Testis (tissue), 3 donors: ENCODE measurements around the gene FGF5. TPM values are rescaled to one million over a fixed set of nuclear protein-coding genes. Genes with fewer than 3 reads are reported as not detected.

ENCODE experiments used
- DNase-seq: peaks from one replicate; pipeline ENCODE4 v3.0.0-alpha.2; 2019
- H3K27ac ChIP-seq, 2 donors: fragments of 200-600 bp; sonication (generic); one replicate each; pipeline ENCODE4 v1.5.1; 2019
- H3K27me3 ChIP-seq: fragments of 200-600 bp; sonication (generic); one replicate; pipeline ENCODE4 v1.5.1; 2019
- H3K36me3 ChIP-seq: fragments of 200-600 bp; sonication (generic); one replicate; pipeline ENCODE4 v1.5.1; 2017; ENCODE audit warnings: low read depth; ENCODE audit errors: missing control alignments
- H3K4me1 ChIP-seq: fragments of 200-600 bp; sonication (generic); one replicate; pipeline ENCODE4 v1.5.1; 2019
- H3K4me3 ChIP-seq, 2 donors: fragments of 200-600 bp; sonication (generic); one replicate each; pipeline ENCODE4 v1.5.1; 2017 to 2019
- H3K9me3 ChIP-seq: fragments of 200-600 bp; sonication (generic); one replicate; pipeline ENCODE4 v1.5.1; 2017
- POLR2A ChIP-seq: fragments of 450-650 bp; IDR thresholded peaks from one replicate; pipeline ENCODE4 v1.6.1; 2017; ENCODE audit warnings: antibody characterized with exemption, mild to moderate bottlenecking, moderate library complexity
- WGBS, 2 donors: methylation state at CpG; one replicate each; pipeline ENCODE4 v1.1.5; 2018; 5-methylcytosine and 5-hydroxymethylcytosine counted together
- intact Hi-C: fragments of 100-400 bp; cut with DNase I; formaldehyde crosslinking; loops from one replicate; pipeline ENCODE4 v1.15.1; 2023; ENCODE audit warnings: low total_unique reads
- polyA plus RNA-seq: library from polyadenylated mRNA; stranded (reverse); fragments of 350-450 nt; fragmentation: Illumina TruSeq; extraction: RNeasy Lipid Tissue Mini Kit (QIAGEN cat#74804); gene quantifications from one replicate; pipeline ENCODE4 v1.2.3, GENCODE V29; 2014; ENCODE audit warnings: low read depth, low replicate concordance; ENCODE audit not compliant: insufficient read depth
- total RNA-seq, 2 donors: library from RNA; depleted of rRNA; stranded (reverse); fragments of >200 nt; gene quantifications; one replicate each; pipeline ENCODE4 v1.2.3, GENCODE V29; 2016
- TF ChIP-seq, protein P1 (sequence below), 3 experiments: fragments of 450-650 bp in 2 of 3; fragments of 200-600 bp in 1 of 3; sonication (generic) in 1 of 3; IDR thresholded peaks; one replicate each; pipeline ENCODE4 v1.5.1; 2016 to 2019; ENCODE audit warnings: antibody characterized with exemption in 3 of 3, mild to moderate bottlenecking in 2 of 3, moderate library complexity in 1 of 3

Gene FGF5
- total and polyA plus RNA-seq, 3 donors from 2014 or later = not detected

DNA sequence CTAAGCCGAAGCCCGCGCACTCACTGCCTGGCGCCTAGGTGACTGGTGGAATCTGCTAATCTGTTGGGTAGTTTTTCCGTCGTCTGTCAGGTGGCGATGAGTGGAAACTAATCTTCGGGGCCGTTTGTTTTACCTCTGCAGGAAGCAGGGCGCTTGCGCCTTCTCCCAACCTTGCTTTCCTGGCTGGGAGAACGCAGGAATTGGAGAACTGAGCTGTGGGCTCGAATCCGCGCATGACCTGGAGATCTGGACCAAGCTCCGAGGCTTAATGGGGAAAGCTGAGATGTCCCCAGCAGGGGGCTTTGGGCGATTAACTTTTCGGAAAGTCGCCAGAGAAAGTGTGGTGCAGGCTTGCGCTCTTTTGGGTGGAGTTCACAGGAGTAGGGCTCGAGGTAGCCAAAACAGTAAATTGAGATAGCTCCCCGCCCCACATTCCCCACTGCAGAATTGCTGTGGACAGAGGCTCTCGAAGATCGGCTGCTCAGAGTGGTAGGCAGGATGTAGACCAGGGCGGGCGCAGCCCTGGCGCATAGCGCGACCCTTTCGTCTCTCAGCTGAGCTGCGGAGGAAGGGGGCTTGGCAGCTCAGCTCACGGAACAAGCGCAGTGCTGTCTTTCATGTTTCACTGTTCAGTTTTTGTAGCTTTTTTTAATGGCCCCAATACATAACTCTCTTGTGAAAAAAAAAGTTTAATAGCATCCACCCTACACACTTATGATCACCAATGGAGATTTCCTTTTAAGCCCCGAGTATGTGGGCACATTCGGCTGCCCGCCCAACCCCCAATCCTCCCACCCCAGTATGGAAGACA, 2.7 kb upstream of the FGF5 start:
- H3K4me3 ChIP-seq = no peak overlapping the region
- no peak for TF ChIP-seq POLR2A
- intact Hi-C loops = no loop called here
- WGBS, 2 donors = 17 to 23% methylated on average over 26 to 36 of the region's 36 CpGs
- H3K27me3 ChIP-seq = peaks cover 8% of the 10 kb centered on the region
- no peaks in the 10 kb centered on the region for H3K36me3 ChIP-seq
- no peaks in the 10 kb centered on the region for H3K9me3 ChIP-seq
- DNase-seq = no peak
- no peak overlapping the region for H3K27ac ChIP-seq
- peaks cover 15% of the 10 kb centered on the region for H3K4me1 ChIP-seq

DNA sequence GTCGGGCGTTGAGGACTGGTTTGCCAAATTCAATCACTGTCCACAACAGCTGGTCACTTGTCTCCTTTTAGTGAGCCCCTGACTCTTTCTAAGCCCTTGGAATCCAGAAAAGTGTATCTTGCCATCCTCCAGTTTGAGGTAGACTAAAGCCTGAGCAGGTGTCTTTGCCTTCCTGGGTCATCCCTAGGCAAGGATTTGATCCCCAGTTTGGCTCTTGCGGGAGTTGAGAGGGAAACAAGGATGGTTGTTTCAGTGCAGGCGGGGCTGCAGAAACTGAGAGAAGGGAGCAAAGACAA, 2.2 kb upstream of the FGF5 start:
- WGBS, 2 donors = 9 to 33% methylated on average over 4 of the region's 4 CpGs
- intact Hi-C loops = no loop called here
- Histone ChIP-seq H3K27me3 (peaks cover 8% of the 10 kb centered on the region), H3K9me3 (no peaks in the 10 kb centered on the region), H3K27ac (no peak overlapping the region), H3K36me3 (no peaks in the 10 kb centered on the region), H3K4me1 (peaks cover 15% of the 10 kb centered on the region), H3K4me3 (no peak overlapping the region)
- TF ChIP-seq POLR2A = no peak
- TF ChIP-seq, protein P1, sequence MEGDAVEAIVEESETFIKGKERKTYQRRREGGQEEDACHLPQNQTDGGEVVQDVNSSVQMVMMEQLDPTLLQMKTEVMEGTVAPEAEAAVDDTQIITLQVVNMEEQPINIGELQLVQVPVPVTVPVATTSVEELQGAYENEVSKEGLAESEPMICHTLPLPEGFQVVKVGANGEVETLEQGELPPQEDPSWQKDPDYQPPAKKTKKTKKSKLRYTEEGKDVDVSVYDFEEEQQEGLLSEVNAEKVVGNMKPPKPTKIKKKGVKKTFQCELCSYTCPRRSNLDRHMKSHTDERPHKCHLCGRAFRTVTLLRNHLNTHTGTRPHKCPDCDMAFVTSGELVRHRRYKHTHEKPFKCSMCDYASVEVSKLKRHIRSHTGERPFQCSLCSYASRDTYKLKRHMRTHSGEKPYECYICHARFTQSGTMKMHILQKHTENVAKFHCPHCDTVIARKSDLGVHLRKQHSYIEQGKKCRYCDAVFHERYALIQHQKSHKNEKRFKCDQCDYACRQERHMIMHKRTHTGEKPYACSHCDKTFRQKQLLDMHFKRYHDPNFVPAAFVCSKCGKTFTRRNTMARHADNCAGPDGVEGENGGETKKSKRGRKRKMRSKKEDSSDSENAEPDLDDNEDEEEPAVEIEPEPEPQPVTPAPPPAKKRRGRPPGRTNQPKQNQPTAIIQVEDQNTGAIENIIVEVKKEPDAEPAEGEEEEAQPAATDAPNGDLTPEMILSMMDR (IDR thresholded peaks at IDR 0.05) = no peak
- DNase-seq = no peak

DNA sequence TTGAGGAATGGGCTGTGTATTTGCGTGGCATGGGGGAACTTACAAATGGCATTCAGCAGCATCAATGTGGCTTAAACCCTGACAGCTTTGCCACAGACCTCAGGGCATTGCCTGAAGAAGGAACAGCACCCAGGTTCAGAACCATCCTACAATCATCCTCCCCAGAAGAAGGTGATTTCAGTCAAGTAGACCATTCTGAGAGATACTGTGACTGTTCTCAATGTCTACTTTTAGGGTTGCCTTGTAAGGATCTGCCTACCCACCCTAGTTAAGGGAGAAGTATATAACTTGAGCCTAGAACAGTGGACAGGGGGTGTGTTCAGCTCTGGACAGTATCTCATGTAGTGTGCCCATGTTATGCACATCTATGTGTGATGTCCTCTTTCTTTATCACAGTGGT, 1.6 kb upstream of the FGF5 start:
- TF ChIP-seq POLR2A = no peak
- TF ChIP-seq, protein P1 (IDR thresholded peaks at IDR 0.05) = no peak
- no peak overlapping the region for H3K4me3 ChIP-seq
- no peaks in the 10 kb centered on the region for H3K36me3 ChIP-seq
- no peaks in the 10 kb centered on the region for H3K9me3 ChIP-seq
- H3K27me3 ChIP-seq = peaks cover 8% of the 10 kb centered on the region
- DNase-seq = no peak
- WGBS, 2 donors = 50 to 57% methylated on average over 1 of the region's 1 CpG
- H3K4me1 ChIP-seq = peaks cover 15% of the 10 kb centered on the region
- intact Hi-C loops = no loop called here
- no peak overlapping the region for H3K27ac ChIP-seq

DNA sequence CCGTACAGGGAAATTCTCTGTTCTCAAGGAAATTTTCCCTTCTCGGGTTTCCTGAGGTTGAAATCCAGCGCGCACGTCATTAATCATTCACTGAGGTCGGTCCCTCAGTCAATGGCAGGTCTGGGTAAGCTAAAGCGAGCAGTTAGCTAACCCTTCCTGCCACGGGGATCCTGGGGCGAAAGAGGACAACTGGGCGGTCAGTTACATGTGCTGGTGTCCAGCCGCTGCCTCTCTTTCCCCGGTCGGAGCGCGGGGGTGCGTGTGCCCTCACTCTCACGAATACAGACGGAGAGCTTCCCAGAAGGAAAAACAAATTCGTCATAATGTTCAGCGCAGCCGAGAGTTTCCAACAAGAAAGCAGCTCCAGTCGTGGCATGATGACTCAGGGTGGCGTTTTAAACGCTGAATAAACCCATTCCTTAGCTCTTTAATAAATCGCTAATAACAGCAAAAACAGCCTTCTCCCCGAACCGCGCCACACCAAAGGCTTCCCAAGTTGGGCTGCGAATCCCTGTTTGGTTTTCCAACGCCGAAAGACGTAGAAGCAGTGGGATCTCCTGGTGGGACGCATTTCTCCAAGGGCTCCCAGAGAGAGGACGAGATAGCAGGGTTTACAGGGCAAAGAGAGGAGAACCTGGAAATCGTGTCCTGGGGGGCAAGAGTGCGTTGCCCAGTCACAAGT, 752 bp upstream of the FGF5 start:
- Histone ChIP-seq H3K36me3 (no peaks in the 10 kb centered on the region), H3K4me3 (peak overlapping the region; percentile 21 to 42), H3K9me3 (no peaks in the 10 kb centered on the region), H3K27ac (no peak overlapping the region), H3K4me1 (peaks cover 15% of the 10 kb centered on the region), H3K27me3 (peaks cover 8% of the 10 kb centered on the region)
- intact Hi-C loops = no loop called here
- TF ChIP-seq, protein P1 (IDR thresholded peaks at IDR 0.05) = no peak
- no peak for TF ChIP-seq POLR2A
- 0 to 1% methylated on average over 12 to 36 of the region's 36 CpGs for WGBS, 2 donors
- no peak for DNase-seq

DNA sequence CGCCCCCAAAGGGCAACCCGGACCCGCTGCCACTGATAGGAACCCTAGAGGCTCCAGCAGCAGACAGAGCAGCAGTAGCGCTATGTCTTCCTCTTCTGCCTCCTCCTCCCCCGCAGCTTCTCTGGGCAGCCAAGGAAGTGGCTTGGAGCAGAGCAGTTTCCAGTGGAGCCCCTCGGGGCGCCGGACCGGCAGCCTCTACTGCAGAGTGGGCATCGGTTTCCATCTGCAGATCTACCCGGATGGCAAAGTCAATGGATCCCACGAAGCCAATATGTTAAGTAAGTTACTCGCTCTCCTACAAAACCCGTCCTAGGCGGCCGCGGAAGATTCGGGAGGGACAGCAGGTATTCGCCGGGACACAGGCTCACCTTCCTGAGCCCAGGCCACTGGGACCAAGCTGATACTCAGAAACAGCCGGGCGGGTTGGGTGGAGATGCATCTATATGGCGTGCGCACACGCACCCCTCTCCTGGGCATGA, 477 bp downstream of the FGF5 start:
- Histone ChIP-seq H3K4me1 (peaks cover 15% of the 10 kb centered on the region), H3K27me3 (peaks cover 8% of the 10 kb centered on the region), H3K9me3 (no peaks in the 10 kb centered on the region), H3K4me3 (peak overlapping the region in 1 of 2 donors; percentile 42), H3K36me3 (no peaks in the 10 kb centered on the region), H3K27ac (no peak overlapping the region)
- TF ChIP-seq, protein P1 (IDR thresholded peaks at IDR 0.05) = no peak
- TF ChIP-seq POLR2A = no peak
- peak; percentile 20 for DNase-seq
- intact Hi-C loops = no loop called here
- 1 to 4% methylated on average over 10 to 25 of the region's 25 CpGs for WGBS, 2 donors
